GM12878 (cell line): ENCODE data around the gene SEBOX. TPM values are rescaled to one million over a fixed set of nuclear protein-coding genes. Genes with fewer than 3 reads are reported as not detected.

Source experiments
- BMI1 ChIP-seq: fragments of 450-650 bp; IDR thresholded peaks from 2 replicates; pipeline ENCODE4 v1.6.1; 2016; ENCODE audit warnings: mild to moderate bottlenecking, moderate library complexity, borderline replicate concordance
- CEBPB ChIP-seq, 2 experiments: fragments of 150-350 bp in 1 of 2; IDR thresholded peaks; 2 replicates each; pipeline ENCODE4 v1.6.1; 2012 to 2014; ENCODE audit warnings: low read depth in 2 of 2, low read length in 2 of 2, borderline replicate concordance in 1 of 2, inconsistent platforms in 1 of 2
- CREM ChIP-seq: IDR thresholded peaks from 2 replicates; pipeline ENCODE4 v1.6.1; 2014; ENCODE audit warnings: antibody characterized with exemption, low read depth
- EED ChIP-seq: sonication (generic); IDR thresholded peaks from 2 replicates; pipeline ENCODE4 v1.6.1; 2016; ENCODE audit warnings: antibody characterized with exemption, low read depth
- IKZF1 ChIP-seq: fragments of 450-650 bp; conservative IDR thresholded peaks from 2 replicates; pipeline ENCODE4 v1.6.1; 2017; ENCODE audit warnings: antibody characterized with exemption, mild to moderate bottlenecking
- LARP7 ChIP-seq: fragments of 450-650 bp; IDR thresholded peaks from 2 replicates; pipeline ENCODE4 v1.6.1; 2017; ENCODE audit warnings: mild to moderate bottlenecking
- MEF2A ChIP-seq: IDR thresholded peaks from 2 replicates; pipeline ENCODE4 v1.6.1; 2011; ENCODE audit warnings: low read depth, mild to moderate bottlenecking, low read length, moderate library complexity; ENCODE audit not compliant: insufficient read depth
- NBN ChIP-seq: fragments of 450-650 bp; IDR thresholded peaks from 2 replicates; pipeline ENCODE4 v1.6.1; 2016
- NFXL1 ChIP-seq: fragments of 450-650 bp; IDR thresholded peaks from 2 replicates; pipeline ENCODE4 v1.6.1; 2017; ENCODE audit warnings: antibody characterized with exemption, mild to moderate bottlenecking, borderline replicate concordance
- PAX5 ChIP-seq: IDR thresholded peaks from 2 replicates; pipeline ENCODE4 v1.6.1; 2011; ENCODE audit warnings: low read depth, low read length, borderline replicate concordance
- PAX8 ChIP-seq: fragments of 450-650 bp; IDR thresholded peaks from 2 replicates; pipeline ENCODE4 v1.6.1; 2017; ENCODE audit warnings: mild to moderate bottlenecking, moderate library complexity
- RFX5 ChIP-seq: IDR thresholded peaks from 2 replicates; pipeline ENCODE4 v1.6.1; 2011; ENCODE audit warnings: low read depth, low read length, improper control_type of control experiment
- SIN3A ChIP-seq: IDR thresholded peaks from 2 replicates; pipeline ENCODE4 v1.6.1; 2012; ENCODE audit warnings: low read depth, low read length, improper control_type of control experiment
- SMAD5 ChIP-seq: IDR thresholded peaks from 2 replicates; pipeline ENCODE4 v1.6.1; 2016; ENCODE audit warnings: antibody characterized with exemption, low read depth
- TCF7 ChIP-seq: IDR thresholded peaks from 2 replicates; pipeline ENCODE4 v1.6.1; 2014; ENCODE audit warnings: antibody characterized with exemption, borderline replicate concordance
- ZNF274 ChIP-seq: IDR thresholded peaks from one replicate; pipeline ENCODE4 v1.8.0; 2011; ENCODE audit not compliant: insufficient read length, insufficient read depth
- polyA plus RNA-seq, 11 experiments: library from polyadenylated mRNA; depleted of rRNA in 4 of 11; unstranded in 6 of 11; stranded (reverse) in 5 of 11; fragments of >200 nt; fragmentation: Nextera tagmentation in 4 of 11; fragmentation: Illumina TruSeq in 1 of 11; extraction: Ambion mirVana in 4 of 11; extraction: Trizol in 1 of 11; gene quantifications; 1 replicate in 1 of 11; 2 replicates in 10 of 11; pipeline versions ENCODE4 v1.2.1 to v1.2.3, GENCODE V29; 2011 to 2016; ENCODE audit warnings: inconsistent platforms in 2 of 11, missing spikeins in 2 of 11, low read depth in 1 of 11
- total RNA-seq, 4 experiments: library from RNA; depleted of rRNA in 3 of 4; stranded (reverse); fragments of >200 nt in 3 of 4; fragmentation: Illumina TruSeq in 1 of 4; extraction: Trizol in 1 of 4; gene quantifications; 2 replicates each; pipeline versions ENCODE4 v1.2.1 to v1.2.3, GENCODE V29; 2013 to 2021
- TF ChIP-seq, protein P1 (sequence below), 3 experiments: IDR thresholded peaks in 2 of 3; conservative IDR thresholded peaks in 1 of 3; 2 replicates each; pipeline ENCODE4 v1.5.1; 2011; ENCODE audit warnings: low read depth in 3 of 3, low read length in 3 of 3, mild to moderate bottlenecking in 3 of 3, control low read depth in 2 of 3, moderate library complexity in 2 of 3, inconsistent platforms in 1 of 3, mixed read lengths in 1 of 3; ENCODE audit not compliant: control insufficient read depth in 2 of 3, insufficient read depth in 1 of 3; ENCODE audit errors: extremely low read depth in 1 of 3
- TF ChIP-seq, protein P2 (sequence below): IDR thresholded peaks from 2 replicates; pipeline ENCODE4 v1.6.1; 2011; ENCODE audit warnings: borderline replicate concordance, low read depth, mild to moderate bottlenecking, moderate library complexity, low read length; ENCODE audit not compliant: insufficient read depth, poor library complexity, severe bottlenecking
- TF ChIP-seq, protein P3 (sequence below): fragments of 450-650 bp; IDR thresholded peaks from 2 replicates; pipeline ENCODE4 v1.6.1; 2017; ENCODE audit warnings: mild to moderate bottlenecking, moderate library complexity
- TF ChIP-seq, protein P4 (sequence below): fragments of 450-650 bp; IDR thresholded peaks from 2 replicates; pipeline ENCODE4 v1.6.1; 2018; ENCODE audit warnings: borderline replicate concordance, mild to moderate bottlenecking; ENCODE audit not compliant: partially characterized antibody

The SEBOX gene
- total and polyA plus RNA-seq, 10 of the 15 experiments (the other 5 are each of a cell fraction or from before 2014, with no cell fraction given) = not detected

DNA sequence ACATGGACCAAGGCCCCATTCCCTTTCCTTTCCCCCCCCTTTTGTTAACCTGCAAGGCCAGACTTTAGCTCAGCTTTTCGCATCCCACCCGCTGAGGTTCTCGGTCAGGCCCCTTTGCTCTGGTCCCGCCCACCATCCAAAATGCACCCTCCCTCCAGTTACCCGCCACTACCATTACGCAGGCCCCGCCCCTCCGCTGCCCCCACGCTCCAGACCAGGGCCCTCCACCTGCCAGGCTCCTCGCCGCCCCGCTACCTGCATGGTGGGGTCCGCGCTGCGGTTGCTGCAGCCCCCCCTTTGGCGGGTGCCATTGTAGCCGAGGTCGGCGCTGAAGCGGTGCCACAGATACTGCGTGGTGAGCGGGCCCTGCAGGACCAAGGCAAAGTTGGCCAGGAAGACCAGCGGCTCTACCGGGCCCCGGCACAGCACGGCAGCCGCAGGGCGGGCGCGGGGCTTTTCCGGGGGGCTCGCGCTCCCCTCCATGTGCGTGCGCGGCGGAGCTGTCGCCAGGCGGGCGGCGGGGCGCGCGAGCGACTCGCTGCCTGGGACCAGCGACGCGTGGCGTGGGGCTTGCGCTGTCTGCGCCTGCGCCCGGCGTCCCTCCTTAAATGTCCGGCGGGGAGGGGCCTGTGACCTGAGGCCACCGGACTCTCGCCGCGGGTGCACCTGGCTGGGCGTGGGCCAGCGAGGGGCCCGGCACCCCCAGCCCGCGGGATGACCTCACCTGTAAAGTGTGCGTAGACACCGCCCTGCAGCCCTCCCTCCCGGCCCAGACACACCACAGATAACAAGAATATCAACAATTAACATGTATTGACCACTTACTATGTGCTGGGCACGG is 40.9 kb upstream of the SEBOX start, which contains the start of gene SLC46A1 (continued):
- TF ChIP-seq, protein P1, sequence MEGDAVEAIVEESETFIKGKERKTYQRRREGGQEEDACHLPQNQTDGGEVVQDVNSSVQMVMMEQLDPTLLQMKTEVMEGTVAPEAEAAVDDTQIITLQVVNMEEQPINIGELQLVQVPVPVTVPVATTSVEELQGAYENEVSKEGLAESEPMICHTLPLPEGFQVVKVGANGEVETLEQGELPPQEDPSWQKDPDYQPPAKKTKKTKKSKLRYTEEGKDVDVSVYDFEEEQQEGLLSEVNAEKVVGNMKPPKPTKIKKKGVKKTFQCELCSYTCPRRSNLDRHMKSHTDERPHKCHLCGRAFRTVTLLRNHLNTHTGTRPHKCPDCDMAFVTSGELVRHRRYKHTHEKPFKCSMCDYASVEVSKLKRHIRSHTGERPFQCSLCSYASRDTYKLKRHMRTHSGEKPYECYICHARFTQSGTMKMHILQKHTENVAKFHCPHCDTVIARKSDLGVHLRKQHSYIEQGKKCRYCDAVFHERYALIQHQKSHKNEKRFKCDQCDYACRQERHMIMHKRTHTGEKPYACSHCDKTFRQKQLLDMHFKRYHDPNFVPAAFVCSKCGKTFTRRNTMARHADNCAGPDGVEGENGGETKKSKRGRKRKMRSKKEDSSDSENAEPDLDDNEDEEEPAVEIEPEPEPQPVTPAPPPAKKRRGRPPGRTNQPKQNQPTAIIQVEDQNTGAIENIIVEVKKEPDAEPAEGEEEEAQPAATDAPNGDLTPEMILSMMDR (IDR thresholded peaks at IDR 0.05 in 2 of 3, conservative IDR thresholded peaks at IDR 0.05 in 1 of 3; ENCODE audit: control insufficient read depth in 2 of 3, extremely low read depth in 1 of 3, insufficient read depth in 1 of 3, low read depth in 3 of 3, low read length in 3 of 3) = no peak
- TF ChIP-seq CREM = no peak
- TF ChIP-seq SIN3A = no peak
- no peak for TF ChIP-seq ZNF274
- TF ChIP-seq, protein P2, sequence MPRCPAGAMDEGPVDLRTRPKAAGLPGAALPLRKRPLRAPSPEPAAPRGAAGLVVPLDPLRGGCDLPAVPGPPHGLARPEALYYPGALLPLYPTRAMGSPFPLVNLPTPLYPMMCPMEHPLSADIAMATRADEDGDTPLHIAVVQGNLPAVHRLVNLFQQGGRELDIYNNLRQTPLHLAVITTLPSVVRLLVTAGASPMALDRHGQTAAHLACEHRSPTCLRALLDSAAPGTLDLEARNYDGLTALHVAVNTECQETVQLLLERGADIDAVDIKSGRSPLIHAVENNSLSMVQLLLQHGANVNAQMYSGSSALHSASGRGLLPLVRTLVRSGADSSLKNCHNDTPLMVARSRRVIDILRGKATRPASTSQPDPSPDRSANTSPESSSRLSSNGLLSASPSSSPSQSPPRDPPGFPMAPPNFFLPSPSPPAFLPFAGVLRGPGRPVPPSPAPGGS = no peak
- TF ChIP-seq PAX8 = no peak
- TF ChIP-seq RFX5 = no peak
- TF ChIP-seq EED = no peak
- TF ChIP-seq CEBPB (IDR thresholded peaks at IDR 0.05; ENCODE audit: borderline replicate concordance in 1 of 2, low read depth in 2 of 2, low read length in 2 of 2) = no peak
- TF ChIP-seq TCF7 = no peak
- TF ChIP-seq NBN = no peak
- no peak for TF ChIP-seq BMI1
- TF ChIP-seq SMAD5 = peak; percentile 55; the same call in 1 of the 2 replicates
- no peak for TF ChIP-seq MEF2A
- TF ChIP-seq, protein P3, sequence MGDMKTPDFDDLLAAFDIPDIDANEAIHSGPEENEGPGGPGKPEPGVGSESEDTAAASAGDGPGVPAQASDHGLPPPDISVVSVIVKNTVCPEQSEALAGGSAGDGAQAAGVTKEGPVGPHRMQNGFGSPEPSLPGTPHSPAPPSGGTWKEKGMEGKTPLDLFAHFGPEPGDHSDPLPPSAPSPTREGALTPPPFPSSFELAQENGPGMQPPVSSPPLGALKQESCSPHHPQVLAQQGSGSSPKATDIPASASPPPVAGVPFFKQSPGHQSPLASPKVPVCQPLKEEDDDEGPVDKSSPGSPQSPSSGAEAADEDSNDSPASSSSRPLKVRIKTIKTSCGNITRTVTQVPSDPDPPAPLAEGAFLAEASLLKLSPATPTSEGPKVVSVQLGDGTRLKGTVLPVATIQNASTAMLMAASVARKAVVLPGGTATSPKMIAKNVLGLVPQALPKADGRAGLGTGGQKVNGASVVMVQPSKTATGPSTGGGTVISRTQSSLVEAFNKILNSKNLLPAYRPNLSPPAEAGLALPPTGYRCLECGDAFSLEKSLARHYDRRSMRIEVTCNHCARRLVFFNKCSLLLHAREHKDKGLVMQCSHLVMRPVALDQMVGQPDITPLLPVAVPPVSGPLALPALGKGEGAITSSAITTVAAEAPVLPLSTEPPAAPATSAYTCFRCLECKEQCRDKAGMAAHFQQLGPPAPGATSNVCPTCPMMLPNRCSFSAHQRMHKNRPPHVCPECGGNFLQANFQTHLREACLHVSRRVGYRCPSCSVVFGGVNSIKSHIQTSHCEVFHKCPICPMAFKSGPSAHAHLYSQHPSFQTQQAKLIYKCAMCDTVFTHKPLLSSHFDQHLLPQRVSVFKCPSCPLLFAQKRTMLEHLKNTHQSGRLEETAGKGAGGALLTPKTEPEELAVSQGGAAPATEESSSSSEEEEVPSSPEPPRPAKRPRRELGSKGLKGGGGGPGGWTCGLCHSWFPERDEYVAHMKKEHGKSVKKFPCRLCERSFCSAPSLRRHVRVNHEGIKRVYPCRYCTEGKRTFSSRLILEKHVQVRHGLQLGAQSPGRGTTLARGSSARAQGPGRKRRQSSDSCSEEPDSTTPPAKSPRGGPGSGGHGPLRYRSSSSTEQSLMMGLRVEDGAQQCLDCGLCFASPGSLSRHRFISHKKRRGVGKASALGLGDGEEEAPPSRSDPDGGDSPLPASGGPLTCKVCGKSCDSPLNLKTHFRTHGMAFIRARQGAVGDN = peak; percentile 55; the same call in 1 of the 2 replicates
- peak; percentile 74 for TF ChIP-seq LARP7
- TF ChIP-seq, protein P4, sequence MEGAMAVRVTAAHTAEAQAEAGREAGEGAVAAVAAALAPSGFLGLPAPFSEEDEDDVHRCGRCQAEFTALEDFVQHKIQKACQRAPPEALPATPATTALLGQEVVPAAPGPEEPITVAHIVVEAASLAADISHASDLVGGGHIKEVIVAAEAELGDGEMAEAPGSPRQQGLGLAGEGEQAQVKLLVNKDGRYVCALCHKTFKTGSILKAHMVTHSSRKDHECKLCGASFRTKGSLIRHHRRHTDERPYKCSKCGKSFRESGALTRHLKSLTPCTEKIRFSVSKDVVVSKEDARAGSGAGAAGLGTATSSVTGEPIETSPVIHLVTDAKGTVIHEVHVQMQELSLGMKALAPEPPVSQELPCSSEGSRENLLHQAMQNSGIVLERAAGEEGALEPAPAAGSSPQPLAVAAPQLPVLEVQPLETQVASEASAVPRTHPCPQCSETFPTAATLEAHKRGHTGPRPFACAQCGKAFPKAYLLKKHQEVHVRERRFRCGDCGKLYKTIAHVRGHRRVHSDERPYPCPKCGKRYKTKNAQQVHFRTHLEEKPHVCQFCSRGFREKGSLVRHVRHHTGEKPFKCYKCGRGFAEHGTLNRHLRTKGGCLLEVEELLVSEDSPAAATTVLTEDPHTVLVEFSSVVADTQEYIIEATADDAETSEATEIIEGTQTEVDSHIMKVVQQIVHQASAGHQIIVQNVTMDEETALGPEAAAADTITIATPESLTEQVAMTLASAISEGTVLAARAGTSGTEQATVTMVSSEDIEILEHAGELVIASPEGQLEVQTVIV = no peak
- TF ChIP-seq IKZF1 = peak; percentile 69
- TF ChIP-seq NFXL1 = no peak
- TF ChIP-seq PAX5 = peak; percentile 89
